NAMALWA (cell line): ENCODE results near the gene IFT43.

Experiments
- DNase-seq: peaks from one replicate; pipeline ENCODE4 v3.0.0-alpha.2; 2015; ENCODE audit warnings: low spot score

The IFT43 gene

DNA sequence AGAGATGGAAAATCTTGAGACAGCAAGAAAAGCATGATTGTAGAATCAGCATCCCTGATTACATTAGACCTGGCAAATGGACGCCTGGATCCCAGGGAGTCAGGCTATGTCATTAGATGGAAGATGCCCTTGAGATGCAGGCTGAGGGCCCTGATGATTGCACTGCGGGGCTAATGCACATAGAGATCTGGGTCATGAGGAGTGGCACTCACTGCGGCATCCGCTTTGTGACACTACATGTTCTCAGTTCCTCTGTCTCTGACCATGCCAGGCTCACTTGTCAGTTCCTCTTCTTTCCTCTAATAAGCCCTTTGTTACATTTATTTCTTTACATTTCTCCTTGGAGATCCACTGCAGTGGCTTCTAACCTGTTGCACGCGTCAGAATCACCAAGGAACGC is 96.1 kb downstream of the IFT43 start:
- no peak for DNase-seq

DNA sequence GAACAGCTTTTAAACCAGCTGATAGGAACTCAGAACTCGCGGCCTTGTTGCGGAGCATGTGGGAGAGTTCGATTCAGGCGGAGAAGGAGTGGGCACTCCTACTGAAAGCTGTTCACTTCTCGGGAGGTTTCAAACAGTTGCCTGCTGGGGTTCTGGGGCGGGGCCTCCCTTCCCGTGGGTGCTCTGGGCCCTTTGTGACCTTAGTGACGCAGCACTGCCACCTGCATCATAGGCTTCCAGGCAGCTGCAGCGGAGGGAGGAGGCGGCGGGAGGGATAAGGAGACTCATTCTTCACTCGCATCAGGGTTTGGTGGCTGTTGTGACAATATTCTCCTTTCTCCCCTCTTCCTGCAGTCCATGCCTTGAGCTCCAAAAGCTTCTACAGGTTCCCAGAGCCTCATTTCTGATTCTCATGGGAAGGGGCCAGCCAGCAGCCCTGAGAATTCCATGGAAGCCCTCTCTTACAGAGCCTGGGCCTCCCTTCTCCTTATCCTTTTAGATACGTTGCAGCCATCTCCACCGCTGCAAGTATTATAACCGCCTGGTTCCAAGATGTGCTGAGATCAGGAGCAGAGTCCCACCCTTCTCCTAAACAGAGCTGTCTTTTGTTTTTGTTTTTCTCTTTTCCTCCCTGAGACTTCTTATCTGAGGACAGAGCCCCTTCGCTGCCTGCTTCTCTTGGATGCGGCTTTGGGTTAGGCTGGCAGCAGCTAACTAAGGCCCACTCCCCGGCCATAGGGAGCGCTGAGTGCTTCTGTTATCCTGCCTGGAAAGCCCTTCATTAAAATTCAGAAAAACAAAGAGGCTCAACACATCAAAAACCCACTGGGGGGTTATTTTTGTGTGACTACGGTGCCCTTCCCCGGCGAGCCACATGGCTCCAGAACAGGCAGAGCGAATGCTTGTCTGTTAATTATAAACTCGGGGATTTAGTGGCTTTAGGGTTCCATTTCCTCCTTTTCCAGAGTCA is 98.5 kb downstream of the IFT43 start:
- DNase-seq, result no peak

DNA sequence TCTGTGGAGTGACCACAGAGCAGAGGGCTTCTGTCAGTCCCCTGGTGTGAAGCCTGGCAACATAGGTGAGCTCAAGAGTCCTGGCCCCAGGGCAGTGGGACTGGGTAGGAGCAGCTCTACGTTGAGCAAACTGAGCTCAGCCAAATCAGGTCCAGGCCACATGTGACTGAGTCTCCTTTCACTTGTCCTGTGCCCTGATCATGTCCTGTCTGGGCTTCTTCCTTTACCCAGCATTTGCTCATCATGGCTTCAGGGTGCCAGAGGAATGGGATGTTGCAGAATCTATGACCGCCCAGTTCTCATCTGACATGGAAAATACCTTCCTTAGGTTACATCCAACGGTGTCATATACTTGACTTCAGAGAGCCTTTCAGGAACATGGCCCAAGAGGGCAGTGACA is 99.8 kb downstream of the IFT43 start:
- no peak for DNase-seq

DNA sequence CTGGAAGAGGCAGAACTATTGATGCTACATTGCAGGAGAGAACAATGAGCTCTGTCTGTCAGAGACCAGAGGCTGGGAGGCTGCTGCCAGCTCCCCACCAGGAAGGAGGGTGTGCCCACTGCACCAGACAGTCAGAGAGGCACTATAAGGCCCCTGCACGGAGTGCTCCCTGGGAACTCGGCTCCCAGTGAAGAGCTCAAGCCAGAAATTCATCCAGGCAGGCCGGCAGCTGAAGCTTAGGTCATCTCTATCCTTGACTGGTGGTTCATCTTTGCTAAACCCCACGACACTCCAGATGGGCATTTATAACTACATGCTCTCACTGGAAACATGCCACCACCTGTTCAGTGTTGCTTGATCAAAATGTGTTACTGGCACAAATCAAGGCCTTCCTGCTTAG is 101.1 kb downstream of the IFT43 start:
- no peak for DNase-seq

DNA sequence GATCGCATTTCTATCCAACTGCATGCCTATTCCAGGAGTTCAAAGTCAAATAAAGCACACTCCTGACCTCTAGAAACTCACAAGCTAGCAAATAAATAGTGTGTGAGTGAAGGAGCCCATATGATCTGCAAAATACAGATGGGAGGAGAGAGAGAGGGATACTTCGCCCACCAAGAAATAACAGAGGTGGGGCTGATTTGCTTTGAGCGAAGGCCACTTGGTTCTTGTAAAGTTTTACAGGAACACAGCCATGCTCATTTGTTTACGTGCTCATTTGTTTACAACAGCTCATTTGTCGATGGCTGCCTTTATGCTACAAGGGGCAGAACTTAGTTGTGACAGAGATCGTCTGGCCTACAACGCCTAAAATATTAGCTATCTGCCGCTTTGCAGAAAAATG is 102.8 kb downstream of the IFT43 start:
- DNase-seq, result no peak

DNA sequence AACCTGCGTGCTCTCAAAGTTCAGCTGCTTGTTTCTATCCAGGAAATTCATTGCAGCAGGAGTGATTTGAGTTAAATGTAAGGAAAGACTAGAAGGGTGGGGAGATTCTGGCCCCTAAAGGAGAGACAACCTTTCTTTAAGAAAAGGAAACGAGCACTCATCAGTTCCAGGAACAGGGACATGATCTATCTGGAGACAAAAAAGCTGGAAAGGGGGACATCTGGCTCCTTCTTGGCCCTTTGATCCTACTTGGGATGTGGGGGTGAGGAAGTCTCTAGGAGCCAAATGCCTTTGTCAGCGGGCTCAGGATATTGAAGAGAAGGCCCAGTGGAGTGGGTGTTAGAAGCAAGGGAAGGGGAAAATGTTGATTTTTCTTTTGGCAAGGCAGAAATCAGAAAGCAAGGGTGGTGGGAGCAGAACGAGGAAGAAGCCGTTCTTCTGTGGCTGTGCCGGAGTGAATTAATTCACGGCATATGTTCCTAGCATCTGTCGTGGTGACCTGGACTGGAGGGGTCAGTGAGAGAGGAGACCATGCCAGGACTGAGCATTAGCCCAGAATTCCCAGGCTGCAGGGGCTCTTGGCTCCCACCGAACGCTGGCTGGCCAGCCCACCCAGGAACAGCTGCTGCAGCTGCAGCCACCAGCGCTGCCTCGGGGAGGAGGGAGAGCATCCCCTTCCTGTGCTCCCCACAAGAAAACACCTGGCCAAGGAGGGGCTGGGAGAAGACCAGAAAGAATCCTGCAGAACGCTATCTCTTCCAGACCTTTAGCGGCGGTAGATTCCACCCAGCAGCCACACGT is 103.4 kb downstream of the IFT43 start:
- no peak for DNase-seq

DNA sequence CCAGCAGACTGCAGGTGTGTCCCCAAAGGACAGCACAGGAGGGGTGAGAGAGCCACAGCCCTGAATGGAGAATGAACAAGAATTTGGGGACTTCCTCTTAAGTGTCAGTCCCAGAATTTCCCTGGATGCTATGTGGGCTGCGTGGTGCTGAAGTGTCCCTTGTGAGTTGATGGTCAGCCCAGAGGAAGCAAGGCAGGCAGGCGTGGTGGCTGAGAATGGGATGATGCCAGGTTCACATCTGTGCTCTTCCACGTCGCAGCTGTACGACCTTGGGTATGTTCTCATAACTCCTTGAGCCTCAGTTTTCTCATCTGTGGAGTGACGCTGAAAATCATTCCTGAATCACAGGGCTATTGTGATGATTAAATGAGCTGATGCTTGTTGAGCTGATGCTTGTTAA is 104.0 kb downstream of the IFT43 start:
- no peak for DNase-seq

DNA sequence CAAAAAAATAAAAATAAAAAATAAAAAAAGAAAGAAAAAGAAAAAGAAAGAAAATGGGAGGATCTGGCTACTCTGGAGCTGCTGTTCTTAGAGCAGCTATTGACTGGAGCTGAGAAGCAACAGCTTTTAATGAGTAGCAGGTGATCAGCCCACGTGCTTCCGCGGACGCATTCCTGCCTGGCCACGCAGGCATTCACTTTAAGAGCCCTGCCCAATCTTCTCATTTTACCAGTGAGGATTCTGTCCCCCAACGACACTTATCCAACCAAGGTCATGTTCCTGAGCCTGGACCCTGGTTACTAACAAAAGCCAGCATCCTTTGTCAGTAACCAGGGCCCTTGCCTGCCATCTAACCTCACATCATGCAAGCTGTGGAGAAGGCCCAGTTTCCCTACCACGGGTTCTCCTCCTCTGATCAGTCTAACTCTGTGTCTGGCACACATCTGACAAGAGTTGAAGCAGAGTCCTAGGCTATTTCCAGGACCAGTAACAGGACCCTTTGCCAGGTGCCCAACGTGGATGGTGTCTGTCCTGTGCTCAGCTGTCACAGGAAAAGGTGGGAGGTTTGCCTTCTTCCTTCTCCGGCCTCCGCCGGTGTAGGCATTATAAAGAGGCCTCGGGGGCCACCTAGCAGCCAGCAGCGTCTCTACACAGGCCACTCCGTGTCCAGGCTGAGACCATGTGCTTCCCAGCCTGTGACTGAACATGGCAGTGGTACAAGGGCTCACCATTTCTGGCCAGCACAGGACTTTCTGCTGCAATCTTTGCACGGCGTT is 105.2 kb downstream of the IFT43 start:
- no peak for DNase-seq

DNA sequence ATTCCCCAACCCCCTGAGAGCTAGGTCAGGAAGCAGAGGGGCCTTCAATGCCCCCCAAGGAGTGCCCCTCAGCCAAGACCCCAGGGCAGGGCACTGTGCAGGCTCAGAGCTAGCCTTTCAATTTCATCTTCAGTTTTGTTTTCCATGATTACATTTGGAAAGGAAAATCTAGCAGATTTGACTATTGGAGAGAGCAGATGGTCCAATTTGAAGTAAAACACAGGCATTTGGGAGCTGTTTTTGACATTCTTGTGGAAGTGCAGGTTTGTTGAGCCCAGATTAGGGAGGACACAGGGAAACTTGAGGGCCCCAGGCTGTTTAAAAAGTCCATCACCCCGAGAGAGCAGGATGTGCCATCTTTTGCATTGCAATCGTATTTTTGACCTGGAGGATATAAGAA is 107.5 kb downstream of the IFT43 start:
- DNase-seq, result no peak

DNA sequence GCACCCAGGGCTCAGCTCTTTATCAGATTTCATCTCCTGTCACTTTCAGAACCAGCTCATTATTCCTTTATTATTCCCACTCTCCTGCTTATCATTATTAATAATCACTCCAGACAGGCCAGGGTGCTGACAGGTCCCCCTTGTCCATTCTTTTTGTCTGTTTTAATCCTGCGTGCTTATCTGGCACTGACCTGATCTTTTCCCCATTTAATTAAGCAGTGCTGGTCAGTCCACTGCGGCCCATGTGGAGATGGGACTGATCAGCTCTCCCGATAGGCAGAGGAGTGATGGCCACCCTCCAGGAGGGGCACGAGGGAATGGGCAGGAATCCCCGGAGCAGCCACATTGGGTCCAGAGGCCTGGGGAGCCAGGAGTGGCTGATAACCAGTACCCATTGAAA is 110.7 kb downstream of the IFT43 start:
- no peak for DNase-seq

DNA sequence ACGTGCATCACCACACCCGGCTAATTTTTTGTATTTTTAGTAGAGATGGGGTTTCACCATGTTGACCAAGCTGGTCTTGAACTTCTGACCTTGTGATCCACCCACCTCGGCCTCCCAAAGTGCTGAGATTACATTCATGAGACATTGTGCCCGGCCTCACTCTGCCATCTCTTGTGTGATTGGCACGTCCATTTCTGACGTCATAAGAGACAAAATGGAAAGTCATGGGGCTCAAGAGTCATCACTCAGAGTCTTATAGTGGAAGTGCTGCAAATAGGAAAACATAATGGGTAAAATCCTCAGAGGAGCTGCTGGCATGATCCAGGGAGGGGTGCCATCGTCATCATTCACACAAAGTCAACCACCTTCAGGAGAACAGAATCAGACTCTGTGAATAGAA is 112.0 kb downstream of the IFT43 start:
- DNase-seq, result no peak

DNA sequence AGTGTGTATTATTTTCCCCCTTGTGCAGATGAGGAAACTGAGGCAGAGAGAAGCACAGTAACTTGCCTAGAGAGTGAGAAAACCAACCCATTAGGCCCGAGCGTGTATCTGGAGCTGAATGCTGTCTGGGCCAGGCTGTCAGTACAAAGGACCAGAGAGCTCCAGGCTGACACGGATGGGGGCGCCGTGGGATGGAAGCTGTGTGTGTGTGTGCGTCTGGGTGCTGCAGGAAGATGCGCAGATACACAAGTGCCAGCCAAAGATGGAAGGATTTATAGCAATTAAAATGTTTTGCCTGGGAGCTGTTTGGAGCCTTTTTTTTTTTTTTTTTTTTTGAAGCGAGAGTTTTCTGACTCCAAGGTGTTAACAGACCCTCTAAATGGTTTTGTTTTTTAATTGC is 112.5 kb downstream of the IFT43 start:
- DNase-seq, result no peak

DNA sequence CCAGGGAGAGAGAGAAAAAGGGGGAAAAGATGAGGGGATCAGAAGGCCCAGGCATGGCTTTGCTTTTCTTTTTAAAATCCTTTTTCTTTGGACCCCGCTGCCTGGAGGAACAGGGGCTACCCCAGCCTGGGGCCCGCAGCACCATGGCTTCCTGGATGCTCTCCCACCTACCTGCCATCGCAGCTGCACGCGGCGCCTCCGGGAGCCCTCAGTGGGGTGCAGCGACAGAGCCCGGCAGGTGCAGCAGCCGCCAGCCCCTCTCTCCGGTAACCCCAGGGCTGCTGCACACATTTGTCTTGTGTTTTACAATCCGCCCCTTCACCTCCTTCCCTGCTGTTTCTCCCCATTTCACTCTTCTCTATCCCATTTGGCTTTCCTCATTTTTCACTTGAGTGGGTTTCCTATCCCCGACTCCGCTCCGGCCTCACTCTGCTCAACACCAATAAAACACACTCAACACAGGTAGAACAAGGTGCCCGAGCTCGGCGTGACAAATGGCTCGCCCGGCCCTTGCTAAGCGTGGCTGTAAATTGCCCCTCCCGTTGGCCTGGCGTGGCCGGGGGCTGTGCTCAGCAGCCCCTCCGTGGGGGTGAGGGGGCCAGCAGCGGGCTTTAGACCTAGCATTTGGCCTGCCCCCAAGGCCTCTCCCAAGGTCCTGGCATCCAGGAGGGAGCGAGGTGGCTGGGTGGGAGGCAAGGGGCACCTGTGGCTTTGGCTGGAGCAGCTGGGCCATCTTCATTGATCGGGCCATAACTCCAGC is 113.5 kb downstream of the IFT43 start:
- DNase-seq, result no peak

DNA sequence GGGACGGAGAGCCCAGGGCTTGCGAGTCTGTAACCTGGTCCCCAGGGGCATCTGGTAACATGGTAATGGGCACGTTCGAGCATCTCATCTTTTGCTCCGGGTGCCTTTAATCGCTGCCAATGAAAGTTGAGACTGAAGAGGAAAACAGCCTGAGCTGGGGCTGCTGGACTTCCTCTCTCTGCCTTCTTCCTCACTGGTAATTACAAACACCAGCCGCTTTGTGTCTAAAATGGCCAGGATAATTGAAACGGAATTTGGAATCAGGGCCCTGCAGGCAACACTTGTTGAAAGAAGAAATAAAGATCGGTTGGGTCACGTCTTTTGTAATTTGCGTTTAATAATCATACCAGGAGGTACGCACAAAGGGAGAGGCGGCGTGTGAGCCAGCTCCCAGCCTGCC is 114.7 kb downstream of the IFT43 start:
- DNase-seq, result no peak

DNA sequence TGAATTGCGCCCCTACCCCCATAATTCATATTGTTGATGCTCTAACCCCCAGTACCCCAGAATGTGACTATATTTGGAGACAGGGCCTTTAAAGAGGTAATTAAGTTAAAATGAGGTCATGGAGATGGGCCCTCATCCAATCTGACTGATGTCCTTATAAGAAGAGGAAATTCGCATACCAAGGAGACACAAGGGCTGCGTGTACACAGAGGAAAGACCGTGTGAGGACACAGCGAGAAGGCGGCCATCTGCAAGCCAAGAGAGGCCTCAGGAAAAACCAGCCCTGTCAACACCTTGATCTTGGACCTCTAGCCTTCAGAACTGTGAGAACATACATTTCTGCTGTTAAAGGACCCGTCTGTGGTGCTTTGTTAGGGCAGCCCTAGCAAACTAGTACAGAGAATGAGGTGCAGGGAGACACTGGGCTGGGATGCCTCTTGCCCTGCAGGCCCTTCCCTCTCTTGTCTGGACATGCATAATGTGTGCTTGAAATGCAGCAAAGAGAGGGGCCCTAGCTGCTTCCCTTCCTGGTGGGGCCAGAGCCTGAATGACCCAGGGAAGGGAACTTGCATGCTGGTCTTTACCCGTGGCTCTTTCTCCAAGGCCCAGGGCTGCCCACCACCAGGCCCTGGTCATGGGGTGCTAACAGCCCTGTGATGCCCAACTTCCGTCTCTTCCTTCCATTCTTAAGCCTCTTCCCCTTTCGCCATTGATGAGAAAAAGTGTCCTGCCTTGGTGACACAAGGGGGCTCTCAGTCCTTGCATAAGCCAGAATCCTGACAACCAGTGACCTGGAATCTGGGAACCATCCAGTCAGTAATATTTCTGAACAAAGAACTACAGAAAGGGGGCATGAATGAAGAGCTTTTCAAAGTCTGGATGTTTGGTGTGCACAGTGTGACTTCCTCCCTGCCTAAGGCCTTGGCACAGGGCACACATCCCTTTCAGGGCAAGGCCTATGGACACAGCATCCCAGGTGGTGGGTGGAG is 116.1 kb downstream of the IFT43 start:
- DNase-seq, result no peak

DNA sequence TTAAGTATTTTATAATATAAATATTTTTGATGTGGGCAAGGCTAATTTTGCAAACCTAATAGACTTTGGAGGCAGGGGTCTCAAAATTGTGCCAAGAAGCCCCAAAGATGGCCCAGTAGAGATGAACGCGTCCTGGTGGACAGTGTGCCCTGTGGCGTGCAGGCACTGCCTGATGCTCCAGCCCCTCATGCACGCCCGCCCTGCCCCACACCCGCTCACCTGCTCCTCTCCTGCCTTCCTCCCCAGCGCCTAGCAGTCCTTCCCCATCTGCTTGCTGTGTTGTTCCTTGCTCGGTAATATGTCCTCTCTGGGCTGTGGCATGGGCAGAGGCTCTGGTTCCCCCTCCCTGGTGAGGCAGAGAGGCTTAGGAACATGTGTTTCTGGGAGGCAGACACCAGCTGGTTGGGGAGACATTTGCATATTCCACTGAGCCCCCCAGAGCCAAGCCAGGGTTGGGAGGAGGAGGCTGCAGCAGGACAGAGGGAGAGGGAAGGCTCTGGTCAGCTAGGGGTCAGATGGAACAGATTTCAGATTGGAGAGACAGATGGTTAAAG is 119.3 kb downstream of the IFT43 start:
- no peak for DNase-seq

DNA sequence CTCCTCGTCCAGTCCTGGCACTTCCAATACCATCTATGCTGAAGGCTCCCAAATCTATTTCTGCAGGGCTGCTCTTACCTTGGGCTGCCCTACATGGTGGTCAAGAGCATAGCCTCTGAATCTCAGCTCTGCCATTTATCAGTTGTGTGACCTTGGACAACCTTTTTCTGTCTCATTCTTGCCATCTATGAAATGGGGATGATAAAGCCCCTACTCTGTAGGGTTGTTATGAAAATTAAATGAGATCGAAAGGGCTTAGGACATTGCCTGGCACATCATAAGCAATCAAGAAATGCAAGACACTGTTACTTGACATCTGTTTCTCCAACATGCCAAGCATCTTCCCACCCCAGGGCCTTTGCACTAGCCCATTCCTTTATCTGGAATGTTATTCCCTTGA is 120.6 kb downstream of the IFT43 start:
- no peak for DNase-seq

DNA sequence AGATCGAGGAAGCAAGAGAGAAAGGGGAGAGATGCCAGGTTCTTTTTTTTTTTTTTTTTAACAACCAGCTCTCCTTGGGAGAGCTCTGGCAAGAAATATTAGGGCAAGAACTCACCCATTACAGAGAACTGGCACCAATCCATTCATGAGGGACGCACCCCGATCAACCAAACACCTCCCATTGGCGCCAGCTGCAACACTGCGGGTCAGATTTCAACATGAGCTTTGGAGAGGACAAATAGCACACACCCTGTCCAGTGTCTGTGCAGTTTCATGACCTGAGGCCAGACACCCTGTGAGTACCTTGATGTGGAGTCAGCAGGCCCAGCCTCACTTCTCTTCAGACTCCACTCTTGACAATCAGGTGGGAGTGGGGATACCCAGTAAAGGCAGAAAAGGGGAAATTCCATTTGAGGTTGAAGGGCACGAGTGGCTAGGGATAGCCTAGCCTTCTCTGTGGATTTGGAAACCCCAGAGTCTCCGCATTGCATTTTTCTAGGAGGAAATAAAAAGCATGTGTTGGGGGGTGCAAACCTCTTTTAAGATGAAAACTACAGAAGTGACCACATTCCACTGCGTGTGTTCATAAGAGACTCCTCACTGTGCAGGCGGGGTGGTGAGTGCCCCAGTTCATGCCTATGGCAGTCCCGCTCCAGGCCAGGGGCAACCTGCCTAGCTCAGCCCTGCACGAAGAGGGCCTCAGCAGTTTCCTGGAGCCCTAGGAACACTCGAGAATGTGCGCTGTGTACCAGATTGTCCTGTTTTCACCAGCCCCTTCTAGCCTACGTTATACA is 123.7 kb downstream of the IFT43 start:
- DNase-seq, result no peak

DNA sequence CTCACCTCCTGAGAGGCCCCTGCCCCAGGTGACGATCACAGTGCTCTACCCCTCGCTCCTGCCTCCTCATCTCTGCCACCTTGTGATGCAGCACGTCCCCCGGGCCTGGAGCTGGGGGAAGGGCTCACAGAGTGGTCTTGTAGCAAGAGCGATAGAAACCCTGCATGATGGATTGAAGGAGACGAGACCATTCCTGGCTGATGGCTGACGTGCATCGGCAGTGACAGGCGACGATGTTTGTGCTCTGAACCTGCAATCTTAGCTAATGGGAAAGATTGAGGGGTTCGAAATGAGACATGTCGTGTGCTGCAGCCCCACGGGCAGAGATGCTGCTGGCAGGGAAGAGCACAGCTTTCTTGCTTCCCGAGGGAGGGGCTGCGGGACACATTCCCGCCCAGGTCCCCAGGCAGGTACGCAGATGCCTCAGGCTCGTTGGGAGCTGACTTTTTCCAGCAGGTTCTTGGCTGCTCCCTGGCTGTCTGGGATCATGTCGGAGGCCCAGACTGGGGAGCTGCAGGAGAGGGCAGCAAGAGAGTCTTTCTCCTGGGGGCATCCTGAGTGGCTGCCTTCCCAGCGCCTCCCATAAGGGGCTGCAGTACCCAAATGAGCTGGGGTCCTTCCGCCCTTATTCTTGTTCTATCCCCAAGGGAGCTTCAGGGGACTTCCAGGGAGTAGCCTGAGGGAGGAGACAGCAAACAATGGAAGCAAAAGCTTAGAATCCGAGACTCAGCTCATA is 127.5 kb downstream of the IFT43 start:
- DNase-seq, result no peak
